GM21528 (cell line): Measurements from ENCODE around the gene BAIAP2.
"Not testable (repeated sequence)": the region's sequence is repeated elsewhere in the genome, so short reads cannot be mapped to it uniquely, and the experiment has no call there.

Source experiments
- ATAC-seq: cut with Tn5 transposase; IDR thresholded peaks from one replicate; pipeline ENCODE4 v1.9.1; 2021; ENCODE audit warnings: mild to moderate bottlenecking, moderate library complexity; ENCODE audit not compliant: unreplicated experiment, low FRiP score

BAIAP2 gene

GRCh38 chr17:81148986-81149533 is 114.1 kb downstream of the BAIAP2 start:
- no peak for ATAC-seq

GRCh38 chr17:81150377-81151077 is 115.6 kb downstream of the BAIAP2 start:
- ATAC-seq = no peak

- no peak for ATAC-seq
These were observed 116.3 kb downstream of the BAIAP2 start for GRCh38 chr17:81151278-81151677.

GRCh38 chr17:81152288-81152828 is 117.4 kb downstream of the BAIAP2 start:
- no peak for ATAC-seq

- ATAC-seq = no peak
These were observed 118.4 kb downstream of the BAIAP2 start for GRCh38 chr17:81153340-81153803.

GRCh38 chr17:81154016-81154415 is 119.1 kb downstream of the BAIAP2 start:
- ATAC-seq = not testable (repeated sequence)

GRCh38 chr17:81154961-81155360 is 120.0 kb downstream of the BAIAP2 start:
- no peak for ATAC-seq

GRCh38 chr17:81156866-81157805 is 122.2 kb downstream of the BAIAP2 start:
- ATAC-seq = no peak

GRCh38 chr17:81157848-81158687 is 123.1 kb downstream of the BAIAP2 start:
- no peak for ATAC-seq

GRCh38 chr17:81158688-81159590 is 124.0 kb downstream of the BAIAP2 start:
- ATAC-seq = no peak

- no peak for ATAC-seq
These were observed 124.8 kb downstream of the BAIAP2 start for GRCh38 chr17:81159611-81160265.

- no peak for ATAC-seq
These were observed 125.4 kb downstream of the BAIAP2 start for GRCh38 chr17:81160306-81160705.

- ATAC-seq = no peak
These were observed 125.9 kb downstream of the BAIAP2 start for GRCh38 chr17:81160747-81161453.

GRCh38 chr17:81161536-81161935 is 126.6 kb downstream of the BAIAP2 start:
- no peak for ATAC-seq

- no peak for ATAC-seq
These were observed 127.0 kb downstream of the BAIAP2 start for GRCh38 chr17:81161972-81162371.

GRCh38 chr17:81162491-81162890 is 127.5 kb downstream of the BAIAP2 start:
- ATAC-seq = no peak

- ATAC-seq = no peak
These were observed 128.2 kb downstream of the BAIAP2 start for GRCh38 chr17:81163051-81163695.
